HuH-7 (cell line): Measurements from ENCODE around the gene AP5Z1.

Experiments
- DNase-seq: peaks from one replicate; pipeline ENCODE4 v3.0.0; 2011; ENCODE audit warnings: low spot score

Gene AP5Z1

GRCh38 chr7:4745971-4746919, 29.2 kb upstream of the AP5Z1 start:
- no peak for DNase-seq

- DNase-seq, result no peak
Observed at GRCh38 chr7:4747013-4747412, 28.4 kb upstream of the AP5Z1 start.

DNA sequence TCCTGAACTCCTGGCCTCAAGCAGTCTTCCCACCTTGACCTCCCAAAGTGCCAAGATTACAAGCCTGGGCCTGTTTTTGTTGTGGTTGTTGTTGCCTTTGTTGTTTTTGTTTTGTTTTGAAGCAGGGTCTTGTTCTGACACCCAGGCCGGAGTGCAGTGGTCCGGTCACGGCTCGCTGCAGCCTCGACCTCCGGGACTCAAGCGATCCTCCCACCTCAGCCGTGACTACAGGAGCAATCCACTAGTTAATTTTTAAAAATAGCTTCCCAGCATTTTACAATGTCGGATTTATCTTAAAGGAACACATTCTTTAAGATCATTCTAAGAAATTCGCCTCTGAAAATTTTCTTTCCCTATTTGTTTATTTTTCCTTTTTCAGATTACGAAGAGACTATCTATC, 27.7 kb upstream of the AP5Z1 start:
- DNase-seq, result no peak

DNA sequence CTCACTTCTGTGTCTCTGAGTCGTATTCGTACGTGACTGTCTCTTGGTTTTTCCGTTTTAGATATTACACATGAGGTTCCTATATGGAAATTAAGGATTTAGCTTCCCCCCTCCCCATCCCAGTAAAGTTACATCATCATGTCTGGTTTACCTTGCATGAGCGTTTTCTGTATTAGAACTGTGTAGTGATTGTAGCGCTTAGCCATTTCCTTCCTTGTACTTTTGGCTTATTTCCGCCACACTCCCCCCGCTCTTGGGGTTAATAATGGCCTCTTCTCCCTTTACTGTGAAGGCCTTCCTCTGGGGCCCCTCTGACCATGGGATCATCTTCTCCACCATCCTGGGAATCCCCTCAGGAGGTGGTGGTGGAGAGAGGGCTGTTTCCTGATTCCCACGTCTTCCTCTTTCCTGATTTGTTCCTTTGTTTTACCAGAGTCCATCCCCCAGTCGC, 27.2 kb upstream of the AP5Z1 start:
- DNase-seq, result no peak

- DNase-seq, result no peak
Observed at GRCh38 chr7:4749363-4749762, 26.1 kb upstream of the AP5Z1 start.

GRCh38 chr7:4749798-4750197, 25.6 kb upstream of the AP5Z1 start:
- DNase-seq, result no peak

- no peak for DNase-seq
Observed at GRCh38 chr7:4751398-4751947, 23.9 kb upstream of the AP5Z1 start.

DNA sequence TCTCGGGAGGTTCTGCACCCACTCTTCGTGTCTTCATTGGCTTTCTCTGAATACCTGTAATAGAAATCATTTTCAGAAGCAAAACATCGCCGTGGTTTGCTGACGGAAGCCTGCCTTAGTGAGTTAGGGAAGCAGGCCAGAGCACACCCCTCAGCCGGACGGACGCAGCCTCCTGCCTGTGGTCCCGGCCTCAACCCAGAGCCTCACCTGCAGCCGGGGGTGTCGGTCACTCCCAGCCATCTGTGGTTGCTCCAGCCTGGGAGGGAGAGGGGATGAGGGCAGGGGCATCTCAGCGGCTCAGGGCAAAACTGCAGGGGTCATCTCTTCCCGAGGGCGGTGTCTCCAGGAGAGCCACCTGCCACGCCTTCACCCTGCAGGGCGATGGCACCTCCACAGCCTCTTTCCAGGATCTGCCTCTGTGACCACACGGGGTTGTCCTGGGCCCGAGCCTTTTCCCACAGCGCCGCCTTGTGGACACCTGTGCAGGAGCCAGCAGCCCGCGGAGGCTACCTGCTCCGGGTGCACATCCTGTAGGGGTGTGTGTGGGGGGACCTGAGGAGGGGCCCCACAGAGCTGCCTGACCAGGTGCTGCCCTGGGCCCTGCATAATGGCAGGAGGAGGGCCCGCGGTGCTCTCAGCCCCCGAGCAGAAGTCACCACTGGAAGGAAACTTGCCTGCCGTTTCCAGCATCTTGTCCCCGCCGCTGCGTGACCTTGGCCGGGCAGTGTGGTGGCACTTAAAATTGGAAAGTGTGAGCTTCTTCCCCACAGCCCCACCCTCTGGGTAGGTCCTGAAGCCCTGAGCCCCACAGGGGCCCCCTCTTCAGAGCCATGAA, 21.6 kb upstream of the AP5Z1 start:
- peak; percentile 99 for DNase-seq

DNA sequence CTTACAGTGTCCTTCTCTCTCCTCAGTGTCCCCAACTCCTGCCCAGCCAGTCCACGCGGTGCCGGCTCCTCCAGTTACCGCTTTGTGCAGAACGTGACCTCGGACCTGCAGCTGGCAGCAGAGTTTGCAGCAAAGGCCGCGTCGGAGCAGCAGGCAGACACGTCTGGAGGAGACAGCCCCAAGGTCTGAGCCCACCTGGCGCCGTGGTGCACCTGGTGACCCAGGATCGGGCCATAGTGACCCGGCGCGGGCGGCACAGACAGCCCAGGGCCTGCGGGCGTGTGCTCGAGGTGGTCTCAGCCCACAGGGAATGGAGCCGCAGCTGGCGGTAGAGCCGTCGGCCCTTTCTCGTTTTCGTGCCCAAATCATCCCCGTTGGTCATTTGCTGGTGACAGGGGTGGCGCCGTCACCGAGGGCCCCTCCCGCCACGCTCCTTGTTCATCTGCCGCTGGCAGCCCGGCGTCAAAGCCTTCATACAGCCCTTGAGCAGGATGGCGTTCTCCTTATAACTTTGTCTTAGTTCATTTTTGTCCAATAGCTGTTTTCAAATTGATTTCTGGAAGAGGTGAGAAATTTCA, 20.9 kb upstream of the AP5Z1 start:
- DNase-seq, result no peak

DNA sequence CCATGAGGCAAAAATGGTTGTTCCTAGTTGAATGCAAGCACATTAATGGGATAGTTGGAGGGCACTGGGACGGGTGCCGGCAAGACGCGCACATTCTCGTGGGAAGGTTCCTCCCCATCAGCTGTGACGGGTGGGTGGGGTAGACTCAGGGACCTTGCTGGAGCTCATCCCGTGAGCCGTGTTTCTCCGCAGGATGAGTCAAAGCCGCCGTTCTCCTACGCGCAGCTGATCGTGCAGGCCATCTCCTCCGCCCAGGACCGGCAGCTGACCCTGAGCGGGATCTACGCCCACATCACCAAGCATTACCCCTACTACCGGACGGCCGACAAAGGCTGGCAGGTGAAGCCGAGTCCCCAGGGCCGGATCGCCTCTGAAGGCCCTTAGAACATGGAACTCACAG, 20.4 kb upstream of the AP5Z1 start:
- DNase-seq, result no peak

DNA sequence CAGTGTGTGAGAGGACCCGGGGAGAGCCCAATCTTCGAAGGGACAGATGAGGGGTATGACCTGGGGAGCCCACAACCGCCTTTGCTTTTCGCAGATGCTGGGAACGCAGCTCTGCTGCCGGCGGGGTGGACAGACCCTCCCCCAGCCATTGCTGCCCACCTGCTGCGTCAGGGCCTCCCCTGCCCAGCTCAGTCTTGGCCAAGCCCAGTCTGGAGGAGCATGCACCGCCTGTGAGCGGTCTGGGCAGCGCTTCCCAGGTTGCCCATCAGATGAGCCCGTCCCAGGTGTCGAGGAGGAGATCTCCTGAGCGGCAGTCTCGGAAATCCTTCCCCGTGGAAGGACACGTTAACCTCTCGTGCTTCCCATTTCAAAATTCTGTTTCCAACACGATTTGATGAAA, 17.3 kb upstream of the AP5Z1 start:
- no peak for DNase-seq

DNA sequence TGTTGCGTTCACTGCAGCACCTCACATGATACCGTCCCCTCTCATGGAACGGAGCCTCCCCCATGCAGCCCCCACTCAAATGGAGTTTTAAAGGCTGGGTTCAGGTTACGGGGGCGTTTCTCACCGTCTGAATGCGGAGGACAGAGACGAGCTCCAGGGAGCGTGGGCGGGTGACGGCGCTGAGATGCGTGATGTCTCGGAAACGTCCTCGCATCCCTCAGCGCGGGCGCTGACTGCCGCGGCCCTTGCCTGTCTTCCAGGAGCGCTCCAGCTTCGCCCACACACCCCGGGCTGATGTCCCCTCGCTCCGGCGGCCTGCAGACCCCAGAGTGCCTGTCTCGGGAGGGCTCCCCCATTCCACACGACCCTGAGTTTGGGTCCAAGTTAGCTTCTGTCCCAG, 16.6 kb upstream of the AP5Z1 start:
- no peak for DNase-seq

- DNase-seq, result no peak
Observed at GRCh38 chr7:4759211-4759610, 16.2 kb upstream of the AP5Z1 start.

DNA sequence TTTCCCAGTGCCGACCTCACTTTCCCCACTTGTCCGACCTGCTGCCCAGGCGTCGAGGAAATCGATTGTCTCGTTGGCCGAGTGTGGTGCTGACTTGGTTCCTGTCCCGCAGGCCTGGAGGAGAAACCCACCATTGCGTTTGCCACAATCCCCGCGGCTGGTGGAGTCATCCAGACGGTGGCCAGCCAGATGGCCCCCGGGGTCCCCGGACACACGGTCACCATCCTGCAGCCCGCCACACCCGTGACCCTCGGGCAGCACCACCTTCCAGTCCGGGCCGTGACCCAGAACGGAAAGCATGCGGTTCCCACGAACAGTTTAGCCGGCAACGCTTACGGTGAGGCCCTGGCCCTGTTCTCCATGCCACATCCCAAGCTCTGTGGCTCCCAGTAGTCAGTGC, 14.5 kb upstream of the AP5Z1 start:
- no peak for DNase-seq

GRCh38 chr7:4762121-4763055, 13.0 kb upstream of the AP5Z1 start:
- no peak for DNase-seq

DNA sequence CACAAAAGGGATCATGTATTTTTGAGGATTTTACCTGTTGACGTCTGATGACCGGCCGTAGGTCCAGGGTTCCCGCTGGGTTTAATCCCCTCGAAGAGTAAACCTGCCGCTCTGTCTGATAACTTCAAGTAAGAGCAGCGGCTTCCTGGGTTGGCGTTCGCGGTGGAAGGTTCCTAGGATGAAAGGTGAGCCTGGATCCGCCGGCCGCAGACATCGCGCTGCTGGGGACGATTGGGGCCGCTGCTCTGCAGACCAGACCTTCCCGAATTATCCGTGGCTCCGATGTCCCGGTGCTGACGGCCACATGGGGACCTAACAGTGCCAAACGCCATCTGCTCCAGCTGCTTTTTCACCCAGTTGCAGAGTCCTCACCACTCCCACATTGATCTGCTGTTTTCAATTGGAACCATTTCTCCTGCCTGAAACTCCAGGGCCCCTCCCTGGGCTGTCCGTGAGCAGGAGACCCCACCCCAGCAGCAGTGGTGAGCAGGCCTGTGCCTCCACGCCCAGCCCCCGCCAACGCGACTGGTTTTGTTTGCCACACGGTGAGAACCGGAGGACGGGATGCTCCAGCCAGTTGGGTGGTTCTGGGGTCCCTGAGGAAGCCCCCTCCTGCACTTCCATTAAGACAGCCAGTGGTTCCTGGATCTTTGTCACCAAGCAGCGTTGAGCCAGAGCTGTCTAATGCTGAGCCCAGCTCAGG, 12.2 kb upstream of the AP5Z1 start:
- no peak for DNase-seq

- no peak for DNase-seq
Observed at GRCh38 chr7:4763794-4764185, 11.6 kb upstream of the AP5Z1 start.

DNA sequence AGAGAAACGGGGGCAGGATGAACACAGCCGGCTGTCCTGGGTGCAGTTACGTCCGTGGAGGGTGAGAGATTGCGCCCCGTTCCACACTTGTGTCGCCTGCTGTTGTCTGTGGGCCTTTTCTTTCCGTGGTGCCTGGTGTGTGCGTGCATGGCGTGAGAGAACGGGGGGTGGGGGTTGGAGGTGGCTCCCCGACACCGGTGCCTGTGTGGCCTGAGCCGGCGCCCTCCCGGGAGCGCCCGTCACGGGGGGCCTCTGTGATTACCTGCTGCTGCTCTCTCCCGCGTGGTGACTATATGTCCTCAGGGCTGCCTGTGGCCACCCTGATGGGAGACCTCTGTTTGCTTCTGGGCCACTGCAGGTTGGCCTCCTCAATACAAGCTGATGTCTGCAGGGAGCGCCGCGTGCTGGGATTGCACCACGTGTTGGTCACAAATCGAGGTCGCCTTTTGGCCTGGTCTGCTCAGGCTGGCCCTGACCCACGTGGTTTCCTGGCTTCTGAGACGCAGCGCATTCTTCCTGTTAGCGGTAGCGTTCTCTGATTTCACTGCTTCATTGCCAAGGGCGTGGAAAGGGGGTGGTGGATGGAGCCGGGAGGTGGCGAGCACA, 10.9 kb upstream of the AP5Z1 start:
- no peak for DNase-seq

DNA sequence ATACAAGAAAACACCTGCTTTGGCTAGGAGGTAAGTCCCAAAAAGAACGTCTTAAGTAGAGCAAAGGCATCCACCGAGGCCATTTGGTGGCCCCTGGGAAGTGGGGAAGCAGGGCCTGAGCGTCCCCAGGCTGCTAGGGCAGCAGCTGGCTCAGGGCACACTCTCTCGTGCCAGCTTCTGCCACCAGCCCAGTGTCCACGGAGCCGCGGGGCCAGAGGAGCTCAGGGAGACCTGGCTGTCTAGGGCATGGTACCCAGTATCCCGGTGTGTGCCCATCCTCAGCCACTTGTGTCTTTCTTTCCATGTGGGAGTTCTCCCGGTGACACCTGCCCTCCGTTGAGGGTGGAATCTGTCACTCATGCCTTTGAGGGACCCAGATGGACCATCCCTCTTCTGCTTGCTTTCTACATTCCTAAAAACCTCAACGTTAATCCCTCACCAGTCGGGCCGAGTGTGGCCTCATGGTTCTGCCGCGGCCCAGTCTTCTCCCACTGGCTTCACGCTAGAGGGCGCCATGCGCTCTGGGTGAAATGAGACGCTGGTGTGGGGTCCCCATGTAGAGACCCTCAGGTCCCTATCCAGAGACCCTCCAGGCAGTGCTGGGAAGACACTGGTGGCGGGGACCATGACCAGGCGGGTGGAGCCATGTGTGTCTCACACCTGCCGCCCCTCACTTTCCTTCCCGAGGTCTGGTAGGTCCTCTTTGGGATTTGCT, 9.5 kb upstream of the AP5Z1 start:
- no peak for DNase-seq
